Fibroblast of lung (primary cell): Measurements from ENCODE around the gene MORN3. TPM values are rescaled to one million over a fixed set of nuclear protein-coding genes. Genes with fewer than 3 reads are reported as not detected.

Experiments
- DNase-seq, 2 donors: peaks; one replicate each; pipeline versions ENCODE4 v3.0.0 to v3.0.0-alpha.2; 2010; ENCODE audit warnings: low read depth in 2 of 2
- H2AFZ ChIP-seq: 2 replicates; pipeline ENCODE4 v1.5.1; 2012; ENCODE audit warnings: low read length, control low read depth, inconsistent platforms
- H3K27ac ChIP-seq: 2 replicates; pipeline ENCODE4 v1.5.1; 2011; ENCODE audit warnings: low read length, control low read depth; ENCODE audit not compliant: insufficient read depth
- H3K27me3 ChIP-seq: 2 replicates; pipeline ENCODE4 v1.5.1; 2011; ENCODE audit warnings: mild to moderate bottlenecking, low read length; ENCODE audit not compliant: control insufficient read depth, insufficient read depth
- H3K36me3 ChIP-seq: 2 replicates; pipeline ENCODE4 v1.5.1; 2011; ENCODE audit warnings: low read length; ENCODE audit not compliant: control insufficient read depth, insufficient read depth
- H3K4me1 ChIP-seq: 2 replicates; pipeline ENCODE4 v1.5.1; 2011; ENCODE audit warnings: low read length; ENCODE audit not compliant: control insufficient read depth, insufficient read depth; ENCODE audit errors: extremely low read depth
- H3K4me2 ChIP-seq: 2 replicates; pipeline ENCODE4 v1.5.1; 2011; ENCODE audit warnings: low read length, control low read depth; ENCODE audit not compliant: insufficient read depth; ENCODE audit errors: extremely low read depth
- H3K4me3 ChIP-seq, 4 experiments: fragments of 200-600 bp in 1 of 4; sonication (generic) in 1 of 4; replicated peaks in 1 of 4; 2 replicates each; pipeline ENCODE4 v1.5.1; 2011 to 2016; ENCODE audit warnings: low read length in 4 of 4, low read depth in 3 of 4, mild to moderate bottlenecking in 3 of 4, control low read depth in 2 of 4, inconsistent platforms in 1 of 4, mixed read lengths in 1 of 4; ENCODE audit not compliant: insufficient read depth in 1 of 4; ENCODE audit errors: control extremely low read depth in 1 of 4
- H3K79me2 ChIP-seq: 2 replicates; pipeline ENCODE4 v1.5.1; 2012; ENCODE audit warnings: mild to moderate bottlenecking, low read length, inconsistent platforms; ENCODE audit not compliant: control insufficient read depth, insufficient read depth
- H3K9ac ChIP-seq: 2 replicates; pipeline ENCODE4 v1.5.1; 2011; ENCODE audit warnings: mild to moderate bottlenecking, low read length, control low read depth; ENCODE audit not compliant: insufficient read depth
- H3K9me3 ChIP-seq: 2 replicates; pipeline ENCODE4 v1.5.1; 2012; ENCODE audit warnings: low read depth, low read length; ENCODE audit not compliant: control insufficient read depth, insufficient read depth
- H4K20me1 ChIP-seq: 2 replicates; pipeline ENCODE4 v1.5.1; 2011; ENCODE audit warnings: low read length; ENCODE audit not compliant: control insufficient read depth, insufficient read depth; ENCODE audit errors: extremely low read depth
- CTCF ChIP-seq, 2 donors: IDR thresholded peaks in 1 of 2; conservative IDR thresholded peaks in 1 of 2; 1 replicate in 1 of 2; 2 replicates in 1 of 2; pipeline ENCODE4 v1.5.1; 2011 to 2012; ENCODE audit warnings: low read length in 2 of 2, control low read depth in 1 of 2, inconsistent platforms in 1 of 2, low read depth in 1 of 2, mild to moderate bottlenecking in 1 of 2
- EZH2 ChIP-seq: IDR thresholded peaks from 2 replicates; pipeline ENCODE4 v1.5.1; 2012; ENCODE audit warnings: low read length, control low read depth, mild to moderate bottlenecking; ENCODE audit errors: missing control alignments
- polyA plus RNA-seq, 2 donors: library from polyadenylated mRNA; depleted of rRNA in 1 of 2; stranded (reverse) in 1 of 2; unstranded in 1 of 2; fragments of >200 nt; gene quantifications; 2 replicates each; pipeline ENCODE4 v1.2.1, GENCODE V29; 2011 to 2012; ENCODE audit warnings: missing spikeins in 1 of 2
- total RNA-seq: library from RNA; depleted of rRNA; stranded (reverse); fragments of >200 nt; gene quantifications from 2 replicates; pipeline ENCODE4 v1.2.1, GENCODE V29; 2014

Gene MORN3
- total and polyA plus RNA-seq, 2 donors (not counting 1 experiment from before 2014, with no cell fraction given): 0.61 to 0.83 TPM

DNA sequence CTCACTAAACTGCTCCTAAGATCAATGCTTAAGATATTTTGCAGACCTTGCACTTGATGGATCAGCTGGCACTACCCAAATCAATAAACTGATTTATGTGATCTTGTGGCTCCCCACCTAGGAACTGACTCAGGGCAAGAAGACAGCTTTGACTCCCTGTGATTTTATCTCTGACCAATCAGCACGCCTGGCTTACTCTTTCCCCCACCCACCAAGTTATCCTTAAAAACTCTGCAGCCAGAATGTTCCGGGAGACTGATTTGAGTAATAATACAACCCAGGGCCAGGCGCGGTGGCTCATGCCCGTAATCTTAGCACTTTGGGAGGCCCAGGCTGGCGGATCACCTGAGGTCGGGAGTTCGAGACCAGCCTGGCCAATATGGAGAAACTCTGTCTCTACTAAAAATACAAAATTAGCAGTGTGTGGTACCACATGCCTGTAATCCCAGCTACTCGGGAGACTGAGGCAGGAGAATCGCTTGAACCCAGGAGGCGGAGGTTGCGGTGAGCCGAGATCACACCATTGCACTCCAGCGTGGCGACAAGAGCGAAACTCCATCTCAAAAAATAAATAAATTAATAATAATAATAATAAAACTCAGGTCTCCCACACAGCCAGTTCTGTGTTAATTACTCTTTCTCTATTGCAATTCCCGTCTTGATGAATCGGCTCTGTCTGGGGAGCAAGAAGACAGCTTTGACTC lies 12.0 kb downstream of the MORN3 start:
- Histone ChIP-seq H3K9ac (no peak overlapping the region), H3K9me3 (no peaks in the 10 kb centered on the region)
- DNase-seq: no peak

GRCh38 chr12:121656122-121656521 lies 13.3 kb downstream of the MORN3 start:
- Histone ChIP-seq H4K20me1 (no peaks in the 10 kb centered on the region), H3K27ac (no peak overlapping the region), H3K9ac (no peak overlapping the region), H3K36me3 (no peaks in the 10 kb centered on the region), H3K79me2 (no peaks in the 10 kb centered on the region), H3K27me3 (no peaks in the 10 kb centered on the region), H2AFZ (no peak overlapping the region), H3K4me2 (no peak overlapping the region), H3K4me3 (no peak overlapping the region), H3K9me3 (no peaks in the 10 kb centered on the region), H3K4me1 (no peaks in the 10 kb centered on the region)
- DNase-seq: no peak
- TF ChIP-seq EZH2 (no peak), CTCF (conservative IDR thresholded peaks at IDR 0.05 in 1 of 2, IDR thresholded peaks at IDR 0.05 in 1 of 2; ENCODE audit: low read depth in 1 of 2, low read length in 2 of 2) (no peak)

More for the DNA sequence above, 12.0 kb downstream of the MORN3 start:
- TF ChIP-seq EZH2: no peak
- no peak for TF ChIP-seq CTCF (conservative IDR thresholded peaks at IDR 0.05 in 1 of 2, IDR thresholded peaks at IDR 0.05 in 1 of 2; ENCODE audit: low read depth in 1 of 2, low read length in 2 of 2)
- Histone ChIP-seq H3K4me2 (no peak overlapping the region), H4K20me1 (no peaks in the 10 kb centered on the region), H3K4me3 (no peak overlapping the region), H3K4me1 (no peaks in the 10 kb centered on the region), H3K79me2 (no peaks in the 10 kb centered on the region), H3K27ac (no peak overlapping the region), H3K27me3 (no peaks in the 10 kb centered on the region), H2AFZ (no peak overlapping the region), H3K36me3 (no peaks in the 10 kb centered on the region)

- Histone ChIP-seq H3K27me3 (no peaks in the 10 kb centered on the region), H3K27ac (no peak overlapping the region), H3K9me3 (no peaks in the 10 kb centered on the region), H3K9ac (no peak overlapping the region), H4K20me1 (no peaks in the 10 kb centered on the region), H3K4me3 (no peak overlapping the region), H3K36me3 (no peaks in the 10 kb centered on the region), H3K4me1 (no peaks in the 10 kb centered on the region), H2AFZ (no peak overlapping the region), H3K4me2 (no peak overlapping the region), H3K79me2 (no peaks in the 10 kb centered on the region)
- no peak for DNase-seq
- TF ChIP-seq CTCF (conservative IDR thresholded peaks at IDR 0.05 in 1 of 2, IDR thresholded peaks at IDR 0.05 in 1 of 2; ENCODE audit: low read depth in 1 of 2, low read length in 2 of 2) (no peak), EZH2 (no peak)
These were observed 15.5 kb downstream of the MORN3 start for GRCh38 chr12:121653999-121654398.
